ENCODE results near the gene SAFB.
"Not testable (repeated sequence)": the region's sequence is repeated elsewhere in the genome, so short reads cannot be mapped to it uniquely, and the experiment has no call there.

Gene SAFB

DNA sequence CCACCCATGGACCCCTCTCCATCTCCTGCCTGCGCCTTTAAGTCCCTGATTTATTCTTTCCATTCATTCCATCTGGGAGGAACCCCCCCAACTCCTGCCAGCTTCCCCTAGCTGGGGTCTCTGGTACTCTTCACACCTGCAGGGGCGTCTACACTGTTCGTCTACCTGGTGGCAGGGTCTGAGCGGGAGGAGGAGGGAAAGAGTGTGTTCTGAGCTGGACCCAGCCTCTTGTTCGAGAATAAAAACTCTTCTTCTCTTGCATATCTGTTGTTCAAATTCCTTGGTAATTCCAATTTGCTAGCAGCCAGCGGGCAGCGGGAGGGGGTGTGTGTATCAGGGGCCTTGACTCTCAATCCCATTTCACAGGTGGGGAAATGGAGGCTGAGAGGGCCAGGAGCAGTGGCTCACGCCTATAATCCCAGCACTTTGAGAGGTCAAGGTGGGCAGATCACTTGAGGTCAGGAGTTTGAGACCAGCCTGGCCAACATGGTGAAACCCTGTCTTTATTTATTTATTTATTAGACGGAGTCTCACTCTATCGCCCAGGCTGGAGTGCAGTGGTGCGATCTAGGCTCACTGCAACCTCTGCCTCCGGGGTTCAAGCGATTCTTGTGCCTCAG is 65.5 kb downstream of the SAFB start:
- not testable (repeated sequence) for DNase-seq

DNA sequence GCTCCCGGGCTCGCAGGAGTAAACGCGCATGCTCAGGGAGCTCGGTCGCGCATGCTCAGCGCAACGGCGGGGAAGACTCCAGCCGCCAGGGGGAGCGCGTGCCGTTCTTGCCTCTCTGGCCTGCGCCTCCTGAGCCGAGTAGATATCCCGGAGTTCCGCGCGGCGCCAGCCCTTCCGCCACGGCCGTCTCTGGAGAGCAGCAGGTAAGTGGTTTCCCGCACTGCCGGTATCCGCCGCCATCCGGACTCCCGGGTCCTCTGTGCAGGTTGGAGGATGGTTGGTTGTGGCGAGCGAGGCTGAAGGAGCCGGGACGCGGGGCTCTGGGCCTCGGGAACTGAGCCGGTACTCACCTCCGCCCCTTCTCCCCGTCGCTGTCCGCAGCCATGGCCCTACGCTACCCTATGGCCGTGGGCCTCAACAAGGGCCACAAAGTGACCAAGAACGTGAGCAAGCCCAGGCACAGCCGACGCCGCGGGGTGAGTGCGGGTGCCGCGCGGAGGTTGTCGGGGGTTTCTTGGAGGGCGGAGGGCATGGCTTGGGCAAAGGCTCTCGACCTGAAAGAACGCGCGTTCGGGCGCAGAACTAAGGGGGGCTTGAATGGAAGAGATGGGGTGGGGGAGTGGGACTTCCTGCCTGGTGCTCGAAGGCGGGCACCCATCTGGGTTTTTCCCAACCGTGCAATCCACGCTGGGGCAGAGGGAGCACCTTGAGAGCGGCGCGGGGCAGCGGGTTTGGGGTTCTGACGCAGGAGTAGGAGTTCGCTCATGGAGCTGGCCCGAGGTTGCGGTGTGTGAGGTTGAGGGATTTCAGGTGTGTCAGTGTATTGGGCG is 67.5 kb downstream of the SAFB start, which contains the start of gene RPL36:
Gene RPL36 (plus strand): TSS at position 171 of the 830 bp plus-strand sequence. CDS start 213 bp downstream, at position 384.
- peak; percentile 98 for DNase-seq

DNA sequence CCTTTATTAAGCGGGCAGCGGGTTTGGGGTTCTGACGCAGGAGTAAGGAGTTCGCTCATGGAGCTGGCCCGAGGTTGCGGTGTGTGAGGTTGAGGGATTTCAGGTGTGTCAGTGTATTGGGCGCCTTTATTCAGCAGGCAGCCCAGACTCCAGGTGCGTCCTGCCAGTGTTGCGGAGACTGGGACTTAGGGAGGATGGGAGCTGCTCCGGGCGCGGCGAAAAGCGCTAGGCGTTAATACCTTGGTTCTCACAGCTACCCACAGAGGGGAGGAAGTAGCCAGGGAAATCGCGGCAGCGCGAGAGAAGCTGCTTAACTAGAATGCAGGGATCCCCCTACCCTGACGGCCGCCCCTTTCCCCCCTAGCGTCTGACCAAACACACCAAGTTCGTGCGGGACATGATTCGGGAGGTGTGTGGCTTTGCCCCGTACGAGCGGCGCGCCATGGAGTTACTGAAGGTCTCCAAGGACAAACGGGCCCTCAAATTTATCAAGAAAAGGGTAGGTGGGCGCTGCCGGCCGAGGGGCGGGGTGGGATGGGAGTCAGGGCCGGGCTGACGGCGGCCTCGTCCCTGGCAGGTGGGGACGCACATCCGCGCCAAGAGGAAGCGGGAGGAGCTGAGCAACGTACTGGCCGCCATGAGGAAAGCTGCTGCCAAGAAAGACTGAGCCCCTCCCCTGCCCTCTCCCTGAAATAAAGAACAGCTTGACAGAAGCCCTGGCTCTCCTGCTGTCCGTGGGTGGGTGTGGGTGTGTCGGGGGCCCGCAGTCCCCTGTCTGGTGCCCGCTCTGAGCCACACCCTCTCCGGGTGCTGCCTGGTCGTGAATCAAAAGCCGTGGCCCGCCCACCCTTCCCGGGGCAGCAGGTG is 68.3 kb downstream of the SAFB start:
- peak; percentile 16 for DNase-seq

DNA sequence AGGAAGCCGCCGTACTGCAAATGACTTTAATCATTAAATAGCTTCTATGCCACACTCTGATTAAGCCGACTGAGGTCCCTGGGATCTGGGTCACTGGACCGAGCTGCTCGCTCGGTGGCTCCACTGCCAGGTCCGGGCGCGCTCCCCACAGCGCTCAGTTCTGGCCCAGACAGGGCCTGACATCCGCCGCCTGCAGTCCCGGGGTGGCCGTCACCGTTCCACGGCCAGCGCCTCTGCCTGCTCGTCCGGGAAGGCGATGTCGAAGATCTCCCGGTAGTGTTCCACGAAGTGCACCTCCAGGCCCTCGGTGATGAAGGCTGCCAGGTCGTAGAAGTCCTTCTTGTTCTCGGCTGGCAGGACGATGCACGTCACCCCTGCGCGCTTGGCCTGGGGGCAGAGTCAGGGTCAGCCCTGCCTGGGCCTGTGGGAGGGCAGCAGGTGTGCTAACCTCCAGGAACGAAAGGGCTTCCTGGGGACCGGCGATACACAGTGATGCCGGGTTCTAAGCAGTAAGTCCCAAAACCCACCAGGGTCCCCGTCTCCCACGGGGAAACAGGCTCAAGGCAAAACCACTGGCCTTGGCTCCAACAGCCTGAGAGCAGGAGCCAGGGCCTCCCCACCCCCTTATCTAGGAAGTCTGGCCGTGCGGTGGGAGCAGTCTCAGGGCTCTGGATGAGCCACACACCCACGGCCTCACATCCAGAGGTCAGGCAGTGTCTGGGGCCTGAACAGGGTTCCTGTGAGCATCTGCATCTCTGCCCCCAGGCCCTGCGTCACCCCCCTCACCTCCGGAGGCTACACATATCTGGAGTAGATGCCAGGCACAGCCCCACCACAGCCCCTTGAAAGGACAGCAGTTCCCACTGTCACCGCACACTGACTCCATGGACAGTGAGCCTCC is 69.2 kb downstream of the SAFB start:
- no peak for DNase-seq

DNA sequence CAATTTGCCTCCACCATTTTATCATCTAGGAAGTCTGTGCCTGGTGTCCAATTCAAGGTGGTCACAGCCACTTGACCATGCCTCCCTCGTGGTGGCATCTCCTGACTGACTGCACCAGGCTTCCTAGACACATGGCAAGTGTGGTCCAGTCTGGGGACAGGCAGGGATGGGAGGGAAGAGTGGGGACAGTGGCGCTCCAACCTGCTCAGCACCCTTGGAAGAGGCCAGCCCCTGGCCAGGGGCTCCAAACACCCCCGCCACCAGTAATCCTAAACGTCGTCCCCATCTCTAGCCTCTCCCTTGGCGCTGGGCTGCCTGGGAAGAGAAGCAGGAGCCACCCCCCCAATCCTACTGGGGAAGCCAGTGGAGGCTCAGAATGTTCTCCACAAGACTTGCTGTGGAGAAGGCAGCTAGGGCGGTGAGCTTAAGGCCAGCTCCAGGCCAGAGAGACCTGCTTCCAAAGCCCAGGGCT is 69.9 kb downstream of the SAFB start:
- DNase-seq = no peak

DNA sequence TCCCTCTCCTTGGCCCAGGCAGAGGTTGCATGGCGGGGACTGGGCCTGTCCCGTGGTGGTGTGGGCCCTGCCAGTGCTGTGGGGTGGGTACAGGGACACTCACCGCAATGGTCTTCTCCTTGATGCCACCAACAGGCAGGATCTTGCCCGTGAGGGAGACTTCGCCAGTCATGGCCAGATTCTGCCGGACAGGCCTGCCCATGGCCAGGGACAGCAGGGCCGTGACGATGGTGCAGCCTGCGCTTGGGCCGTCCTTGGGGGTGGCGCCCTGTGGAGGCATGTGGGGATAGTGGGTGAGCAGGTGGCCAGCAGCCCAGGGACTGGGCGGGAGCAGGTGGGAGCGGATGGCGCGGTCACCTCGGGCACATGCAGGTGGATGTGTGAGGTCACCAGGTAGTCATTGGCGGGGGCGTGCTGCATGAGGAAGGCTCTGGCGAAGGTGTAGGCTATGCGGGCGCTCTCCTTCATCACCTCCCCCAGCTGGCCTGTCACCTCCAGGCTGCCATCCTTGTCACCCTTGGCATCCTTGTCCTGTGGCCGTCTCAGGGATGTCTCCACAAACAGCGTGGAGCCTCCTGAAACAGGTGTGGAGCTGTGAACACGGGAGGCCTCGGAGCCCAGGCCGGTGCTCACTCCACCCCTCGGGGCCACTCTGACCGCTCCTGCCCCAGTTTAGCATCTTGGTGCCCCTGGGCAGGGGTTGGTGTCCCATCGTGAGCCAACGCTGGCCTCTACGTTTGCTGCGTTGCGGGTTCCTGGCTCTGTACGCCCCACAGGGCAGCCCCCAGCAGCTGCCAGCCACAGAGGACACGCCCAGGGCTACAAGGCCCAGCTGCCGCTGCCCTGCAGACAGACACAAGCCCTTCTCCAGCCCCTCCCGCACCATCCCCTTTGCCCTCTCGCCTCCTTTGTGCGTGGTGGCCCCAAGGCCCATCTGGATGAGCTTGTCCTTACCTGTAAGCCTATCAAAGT is 70.6 kb downstream of the SAFB start:
- no peak for DNase-seq

DNA sequence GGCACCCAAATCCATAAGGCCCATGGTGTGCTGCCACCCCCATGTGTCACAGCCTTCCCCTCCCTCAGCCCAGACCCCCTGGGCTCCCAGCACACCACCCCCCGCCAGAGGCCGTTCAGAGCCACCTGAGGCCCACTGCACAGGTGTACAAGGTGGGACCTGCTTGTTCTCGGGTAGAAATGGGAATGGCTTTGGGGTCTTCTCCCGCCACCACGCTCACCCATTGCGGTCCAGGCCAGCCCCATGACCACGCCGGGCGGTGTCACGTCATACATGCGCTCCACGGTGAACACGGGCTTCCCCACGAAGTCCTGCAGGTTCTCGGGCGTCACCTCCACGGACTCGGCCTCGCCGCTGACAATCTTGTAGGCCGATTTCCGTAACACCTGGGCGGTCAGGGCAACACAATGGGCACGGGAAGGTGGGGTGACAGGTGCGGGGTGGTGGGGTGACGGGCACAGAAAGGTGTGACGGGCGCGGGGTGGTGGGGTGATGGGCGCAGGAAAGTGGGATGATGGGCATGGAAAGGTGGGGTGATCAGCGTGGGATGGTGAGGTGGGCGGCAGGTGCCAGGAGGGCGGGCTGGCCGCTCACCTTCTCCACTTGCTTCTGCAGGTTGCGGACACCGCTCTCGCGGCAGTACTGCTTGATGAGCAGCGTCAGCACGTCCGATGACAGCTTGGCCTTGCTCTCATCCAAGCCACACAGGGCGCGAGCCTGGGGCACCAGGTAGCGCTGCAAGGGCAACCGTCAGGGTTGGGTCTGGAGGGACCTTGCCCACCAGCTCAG is 71.5 kb downstream of the SAFB start:
- no peak for DNase-seq

DNA sequence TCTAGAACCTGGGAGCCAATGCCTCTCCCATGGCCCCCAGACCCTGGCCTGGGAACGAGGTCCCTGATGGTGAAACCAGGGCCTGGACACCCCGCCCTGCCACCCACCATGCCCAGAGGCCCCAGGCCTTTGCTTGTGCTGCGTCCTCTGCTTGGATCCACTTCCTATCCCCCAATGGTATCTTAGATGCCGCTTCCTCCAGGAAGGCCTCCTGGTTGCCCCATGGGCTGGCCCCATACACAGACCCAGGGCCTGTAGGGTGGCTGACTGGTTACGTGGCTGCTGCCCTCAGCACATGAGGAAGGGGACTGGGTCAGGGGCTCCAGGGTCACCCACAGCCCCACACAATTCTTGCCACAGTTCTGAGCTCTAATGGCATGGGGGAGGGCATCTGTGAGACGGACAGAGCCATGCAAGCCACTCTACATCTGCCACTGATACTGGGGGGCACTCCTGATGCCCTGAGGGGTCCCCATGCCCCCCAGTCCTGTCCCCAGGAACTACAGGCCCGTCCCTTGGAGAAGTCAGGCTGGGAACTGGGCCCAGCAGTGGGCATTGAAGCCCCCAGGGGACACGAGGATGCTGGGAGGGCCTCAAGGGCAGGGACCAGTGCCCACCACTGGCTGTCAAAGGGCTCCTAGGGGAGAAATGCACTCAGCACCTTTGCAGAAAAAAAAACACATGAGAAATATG is 72.2 kb downstream of the SAFB start:
- DNase-seq = no peak

DNA sequence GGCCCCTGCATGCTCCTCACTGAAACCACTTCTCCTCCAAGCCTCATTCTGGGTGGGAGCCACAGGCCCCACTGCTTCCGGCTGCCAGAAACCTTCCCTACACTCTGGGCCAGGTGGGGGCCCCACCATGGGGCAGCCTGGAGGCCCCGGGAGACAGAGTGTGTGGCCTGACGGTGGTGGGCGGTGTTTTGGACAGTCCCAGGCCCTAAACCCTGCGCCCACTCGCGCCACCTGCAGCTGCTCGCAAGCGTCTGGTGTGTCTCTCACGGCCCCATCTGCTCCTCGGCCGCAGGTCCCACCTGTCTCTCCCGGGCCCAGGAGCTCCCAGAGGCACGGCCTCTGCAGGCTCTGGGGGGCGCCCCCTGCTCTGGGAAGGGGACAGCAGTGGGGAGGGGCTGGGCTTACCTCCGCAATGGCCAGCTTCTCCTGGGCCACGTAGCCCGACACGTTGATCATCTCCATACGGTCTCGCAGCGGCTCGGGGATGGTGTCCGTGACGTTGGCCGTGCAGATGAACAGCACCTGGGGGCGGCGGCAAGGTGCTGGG is 72.8 kb downstream of the SAFB start:
- no peak for DNase-seq

DNA sequence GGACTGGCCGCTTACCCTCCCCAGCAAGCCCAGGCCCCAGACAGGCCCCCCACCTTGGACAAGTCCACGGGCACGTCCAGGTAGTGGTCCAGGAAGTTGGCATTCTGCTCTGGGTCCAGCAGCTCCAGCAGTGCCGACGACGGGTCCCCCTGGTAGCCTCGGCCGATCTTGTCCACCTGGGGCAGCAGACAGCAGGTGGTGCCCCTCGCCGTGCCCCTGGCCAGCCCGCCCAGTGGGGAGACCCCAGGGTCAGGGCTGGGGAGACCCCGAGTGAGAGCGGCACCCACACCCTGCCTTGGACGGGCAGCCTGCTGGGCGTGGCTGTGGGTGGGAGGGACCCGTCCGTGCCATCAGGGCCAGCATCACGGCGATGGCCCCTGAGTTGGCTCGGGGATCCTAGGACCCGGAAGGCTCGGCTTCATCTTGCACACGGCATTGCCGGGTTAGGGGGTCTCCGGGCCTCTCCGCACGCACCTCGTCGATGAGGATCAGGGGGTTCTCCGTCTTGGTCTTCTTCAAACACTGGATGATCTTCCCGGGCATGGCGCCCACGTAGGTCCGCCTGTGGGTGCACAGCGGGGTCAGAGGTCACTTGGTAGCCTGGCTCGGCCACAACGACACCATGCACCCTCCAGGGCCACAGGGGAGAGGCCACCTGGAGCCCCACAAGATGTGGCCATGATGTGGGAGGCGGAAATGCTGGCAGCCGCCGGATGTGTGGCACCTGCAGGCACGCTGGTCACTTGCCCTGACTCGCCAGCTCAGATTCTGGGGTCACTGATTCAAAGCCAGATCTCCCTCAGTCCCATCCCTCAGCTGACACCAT is 73.5 kb downstream of the SAFB start:
- no peak for DNase-seq

DNA sequence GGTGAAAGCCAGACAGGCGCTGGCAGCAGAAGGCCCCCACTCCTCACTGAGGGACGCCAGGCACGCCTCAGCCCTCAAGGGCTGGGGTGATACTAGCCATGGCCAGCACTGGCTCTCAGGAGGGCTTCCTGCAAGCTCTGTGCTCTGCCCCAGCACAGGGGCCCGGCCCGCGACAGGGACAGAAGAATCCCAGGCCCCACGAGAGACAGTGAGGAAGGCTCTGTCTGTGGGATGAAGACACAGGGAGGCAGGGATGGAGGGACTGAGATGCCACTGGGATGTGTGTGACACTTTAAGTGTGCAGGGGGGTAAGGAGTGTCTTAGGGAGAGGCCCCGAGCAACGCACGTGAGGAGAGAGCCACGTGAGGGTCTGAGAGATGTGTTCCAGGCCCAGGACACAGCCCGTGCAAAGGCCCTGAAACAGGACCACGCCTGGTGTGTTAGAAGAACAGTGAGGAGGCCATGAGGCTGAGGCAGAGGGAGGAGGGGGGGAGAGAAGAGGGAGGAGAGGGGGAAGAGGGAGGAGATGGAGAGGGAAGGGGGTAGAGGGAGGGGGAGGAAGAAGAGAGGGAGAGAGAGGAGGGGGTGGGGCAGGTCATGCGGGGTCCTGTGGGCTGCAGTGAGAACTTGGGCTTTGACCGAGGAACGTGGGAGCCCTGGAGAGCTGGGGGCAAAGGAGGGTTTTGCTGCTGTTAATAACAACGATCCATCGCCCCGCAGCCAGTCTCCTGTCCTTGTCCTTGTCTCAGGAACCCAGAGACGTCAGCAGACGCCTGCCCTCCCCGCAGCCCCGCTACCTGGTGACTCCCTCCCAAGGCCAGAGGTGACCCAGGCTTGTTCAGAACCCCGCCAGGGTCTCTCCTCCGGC is 74.4 kb downstream of the SAFB start:
- no peak for DNase-seq

DNA sequence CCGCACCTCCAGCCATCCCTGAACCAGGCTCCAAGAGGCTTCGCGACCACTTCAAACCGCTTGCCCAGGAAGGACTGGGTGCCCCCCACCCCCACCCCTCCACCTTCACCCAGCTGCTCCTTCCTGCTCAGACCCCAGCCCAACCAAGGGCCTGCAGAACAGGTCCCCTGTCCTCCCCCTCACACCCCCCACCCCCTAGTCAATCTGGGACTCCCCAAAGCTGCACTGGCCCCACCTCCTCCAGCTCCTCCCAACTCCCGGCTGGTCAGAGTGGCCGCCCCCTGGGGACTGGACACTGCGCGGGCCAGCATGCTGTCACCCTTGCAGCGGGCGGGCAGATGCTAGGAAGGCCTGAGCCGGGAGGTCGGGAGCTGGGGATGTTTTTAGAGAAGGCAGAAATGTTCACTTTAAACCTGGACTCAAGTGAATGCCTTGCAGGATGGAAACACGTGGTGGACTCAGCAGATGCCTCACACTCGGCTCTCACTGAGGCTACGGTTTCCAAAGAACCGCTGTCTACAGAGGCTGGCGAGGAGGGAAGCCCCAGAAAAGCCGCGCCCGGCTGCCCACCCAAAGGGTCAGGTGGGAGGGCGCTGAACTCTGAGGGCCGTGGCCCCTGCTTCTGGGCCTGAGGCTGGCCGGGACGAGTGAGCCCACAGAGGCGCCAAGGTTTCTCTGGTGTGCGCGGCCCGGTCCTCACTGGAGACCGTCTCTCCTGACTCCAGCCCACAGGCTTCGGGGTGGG is 75.2 kb downstream of the SAFB start:
- DNase-seq = no peak

DNA sequence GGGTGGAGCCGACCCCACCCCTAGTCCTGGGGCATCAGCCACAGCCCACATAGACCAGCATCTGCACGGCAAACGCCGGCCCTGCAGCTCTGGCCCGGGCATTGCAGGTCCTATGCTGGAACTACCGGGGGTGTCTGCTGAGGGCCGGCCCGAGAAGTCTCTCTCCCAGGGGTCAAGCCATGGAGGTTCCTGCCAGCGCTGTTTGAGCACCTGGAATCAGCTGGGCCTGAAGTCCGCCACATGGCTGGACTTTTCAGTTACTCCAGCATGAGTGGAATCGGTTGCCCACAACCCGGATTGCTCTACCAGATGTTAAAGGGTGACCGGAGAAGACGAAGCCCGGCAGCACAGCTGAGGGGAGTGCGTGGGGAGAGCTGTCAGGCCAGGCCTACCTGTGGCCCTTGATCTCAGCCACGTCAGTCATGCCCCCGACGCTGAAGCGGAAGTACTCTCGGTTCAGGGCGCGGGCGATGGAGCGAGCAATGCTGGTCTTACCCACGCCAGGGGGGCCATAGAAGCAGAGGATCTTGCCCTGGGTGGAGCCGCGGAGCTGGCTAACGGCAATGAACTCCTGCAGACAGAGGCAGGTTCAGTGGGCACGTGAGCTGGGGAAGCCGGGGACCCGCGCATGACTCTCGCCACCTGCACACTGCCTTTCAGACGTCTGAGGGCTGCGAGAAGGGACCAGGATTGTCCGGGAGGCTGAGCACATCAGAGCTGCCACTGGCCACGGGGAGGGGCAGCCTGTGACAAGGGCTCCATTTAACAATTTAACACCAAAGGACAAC is 75.9 kb downstream of the SAFB start:
- DNase-seq = no peak

DNA sequence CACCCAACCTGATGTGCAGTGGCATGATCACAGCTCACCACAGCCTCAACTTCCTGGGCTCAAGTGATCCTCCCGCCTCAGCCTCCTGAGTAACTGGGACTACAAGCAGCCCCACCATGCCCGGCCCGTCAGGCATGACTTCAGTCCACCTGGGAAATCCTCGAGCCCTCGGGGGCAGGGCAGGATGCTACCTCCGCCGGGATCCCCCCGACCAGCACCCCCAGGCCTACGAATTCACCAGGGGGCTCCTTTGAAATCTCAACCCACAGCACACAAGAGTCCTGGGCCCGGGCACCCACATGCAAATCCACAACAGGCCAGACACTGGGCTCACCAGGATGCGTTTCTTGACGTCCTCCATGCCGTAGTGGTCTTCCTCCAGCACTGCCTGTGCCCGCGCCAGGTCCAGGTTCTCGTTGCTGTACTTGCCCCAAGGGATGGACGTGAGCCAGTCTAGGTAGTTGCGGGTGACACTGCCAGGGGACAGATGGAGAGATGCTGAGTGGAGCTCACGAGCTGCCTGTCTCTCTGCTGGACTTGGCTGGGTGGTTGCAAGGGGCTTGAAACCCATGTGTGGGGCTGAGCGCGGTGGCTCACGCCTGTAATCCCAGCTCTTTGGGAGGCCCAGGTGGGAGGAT is 77.7 kb downstream of the SAFB start:
- no peak for DNase-seq

DNA sequence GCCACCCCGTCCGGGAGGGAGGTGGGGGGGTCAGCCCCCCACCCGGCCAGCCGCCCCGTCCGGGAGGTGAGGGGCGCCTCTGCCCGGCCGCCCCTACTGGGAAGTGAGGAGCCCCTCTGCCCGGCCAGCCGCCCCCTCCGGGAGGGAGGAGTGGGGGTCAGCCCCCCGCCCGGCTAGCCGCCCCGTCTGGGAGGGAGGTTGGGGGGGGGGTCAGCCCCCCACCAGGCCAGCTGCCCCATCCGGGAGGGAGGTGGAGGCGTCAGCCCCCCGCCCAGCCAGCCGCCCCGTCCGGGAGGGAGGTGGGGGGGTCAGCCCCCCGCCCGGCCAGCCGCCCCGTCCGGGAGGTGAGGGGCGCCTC is 79.1 kb downstream of the SAFB start:
- DNase-seq = not testable (repeated sequence)
